Activated naive CD4-positive, alpha-beta T cell treated with anti-CD3 and anti-CD28 coated beads, Interleukin-2, amount 10 ng/mL, durations not matched to agents 7 days and 5 days (primary cell): ENCODE measurements around the gene GUCY1A2.
"Not testable (repeated sequence)": the region's sequence is repeated elsewhere in the genome, so short reads cannot be mapped to it uniquely, and the experiment has no call there.

Experiments used
- CTCF ChIA-PET: fragments of 350-600 bp; sonication (Branson Sonifier 250); formaldehyde crosslinking; loops from one replicate; lab custom pipeline; 2021; ENCODE audit warnings: antibody characterized with exemption; lab: Charles Lee
- DNase-seq: peaks from one replicate; pipeline ENCODE4 v3.0.0-alpha.2; 2020
- H3K27ac Mint-ChIP-seq: one replicate; pipeline ENCODE4 v1.8.0; 2021; ENCODE audit warnings: mild to moderate bottlenecking, moderate library complexity, mixed read lengths
- H3K27me3 Mint-ChIP-seq: one replicate; pipeline ENCODE4 v1.8.0; 2021; ENCODE audit warnings: mild to moderate bottlenecking, mixed read lengths
- H3K36me3 Mint-ChIP-seq: one replicate; pipeline ENCODE4 v1.8.0; 2021; ENCODE audit warnings: mixed read lengths
- H3K4me1 Mint-ChIP-seq: one replicate; pipeline ENCODE4 v1.8.0; 2021; ENCODE audit warnings: mixed read lengths
- H3K4me3 Mint-ChIP-seq: one replicate; pipeline ENCODE4 v1.8.0; 2021; ENCODE audit warnings: mild to moderate bottlenecking, moderate library complexity, mixed read lengths
- H3K9me3 Mint-ChIP-seq: one replicate; pipeline ENCODE4 v1.8.0; 2021; ENCODE audit warnings: mixed read lengths

Gene GUCY1A2

DNA sequence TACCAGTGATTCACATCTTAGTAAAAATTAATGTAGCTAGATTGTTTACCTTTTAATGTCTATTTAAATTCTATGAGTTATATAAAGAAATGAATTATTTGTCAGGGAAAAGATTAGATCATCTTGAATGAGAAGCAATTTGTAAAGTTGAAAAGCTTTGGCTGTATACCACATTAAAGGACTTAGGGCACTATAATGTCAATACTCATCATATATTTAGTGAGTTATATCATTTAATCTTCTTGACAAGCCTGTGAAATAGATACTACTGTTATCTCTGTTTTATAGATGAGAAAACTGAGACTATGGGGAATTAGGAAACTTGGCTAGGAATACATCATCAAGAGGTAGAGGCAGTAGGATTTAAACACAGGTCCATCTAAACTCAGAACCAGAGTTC is 160.1 kb downstream of the GUCY1A2 start:
- CTCF ChIA-PET = no interaction called here
- Mint-ChIP-seq H3K4me1 (no peaks in the 10 kb centered on the region), H3K27ac (no peak overlapping the region), H3K36me3 (no peaks in the 10 kb centered on the region), H3K4me3 (no peak overlapping the region), H3K9me3 (peaks cover 23% of the 10 kb centered on the region), H3K27me3 (no peaks in the 10 kb centered on the region)
- no peak for DNase-seq

DNA sequence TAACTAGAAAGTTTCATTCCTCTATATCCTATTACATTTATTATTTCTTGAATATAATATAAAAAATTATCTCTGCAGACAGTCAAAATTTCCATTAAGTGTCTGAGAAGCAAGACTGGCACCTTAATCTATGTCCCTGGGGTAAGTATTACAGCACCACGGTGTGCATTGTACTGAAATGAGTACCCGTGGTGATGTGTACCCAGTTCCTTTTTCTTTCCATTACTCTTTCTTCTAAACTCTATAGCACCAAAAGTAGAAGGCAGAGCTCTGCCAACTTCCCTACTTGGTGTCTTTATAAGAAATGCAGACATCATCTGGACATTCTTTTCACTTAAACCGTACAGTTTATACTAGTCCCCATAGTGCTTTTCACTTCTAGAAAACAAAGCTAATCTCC is 161.7 kb downstream of the GUCY1A2 start:
- H3K27me3 Mint-ChIP-seq = no peaks in the 10 kb centered on the region
- peaks cover 24% of the 10 kb centered on the region for H3K9me3 Mint-ChIP-seq
- H3K4me3 Mint-ChIP-seq = no peak overlapping the region
- H3K27ac Mint-ChIP-seq = no peak overlapping the region
- no peak for DNase-seq
- no peaks in the 10 kb centered on the region for H3K36me3 Mint-ChIP-seq
- no peaks in the 10 kb centered on the region for H3K4me1 Mint-ChIP-seq
- CTCF ChIA-PET = no interaction called here

DNA sequence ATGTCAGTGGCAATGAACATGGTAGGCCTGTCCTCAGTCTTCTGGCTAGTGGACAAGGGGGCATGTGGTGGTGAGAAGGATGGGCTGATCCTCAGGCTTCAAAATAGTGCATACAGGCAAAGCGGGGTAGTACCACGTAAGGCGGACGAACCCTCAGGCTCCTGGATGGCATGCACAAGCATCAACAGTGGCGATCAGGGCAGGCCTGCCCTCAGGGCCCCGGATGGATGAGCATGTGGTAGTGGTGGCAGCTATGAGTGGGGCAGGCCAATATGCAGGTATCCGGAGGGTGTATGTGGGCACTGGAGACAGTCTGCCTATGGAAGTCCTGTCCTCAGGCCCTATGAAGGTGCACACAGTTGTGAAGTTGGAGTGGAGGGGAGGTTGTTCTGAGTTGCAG is 163.8 kb downstream of the GUCY1A2 start:
- H3K27ac Mint-ChIP-seq = no peak overlapping the region
- DNase-seq = no peak
- H3K27me3 Mint-ChIP-seq = no peaks in the 10 kb centered on the region
- CTCF ChIA-PET = no interaction called here
- H3K36me3 Mint-ChIP-seq = no peaks in the 10 kb centered on the region
- H3K9me3 Mint-ChIP-seq = peaks cover 22% of the 10 kb centered on the region
- no peaks in the 10 kb centered on the region for H3K4me1 Mint-ChIP-seq
- no peak overlapping the region for H3K4me3 Mint-ChIP-seq

DNA sequence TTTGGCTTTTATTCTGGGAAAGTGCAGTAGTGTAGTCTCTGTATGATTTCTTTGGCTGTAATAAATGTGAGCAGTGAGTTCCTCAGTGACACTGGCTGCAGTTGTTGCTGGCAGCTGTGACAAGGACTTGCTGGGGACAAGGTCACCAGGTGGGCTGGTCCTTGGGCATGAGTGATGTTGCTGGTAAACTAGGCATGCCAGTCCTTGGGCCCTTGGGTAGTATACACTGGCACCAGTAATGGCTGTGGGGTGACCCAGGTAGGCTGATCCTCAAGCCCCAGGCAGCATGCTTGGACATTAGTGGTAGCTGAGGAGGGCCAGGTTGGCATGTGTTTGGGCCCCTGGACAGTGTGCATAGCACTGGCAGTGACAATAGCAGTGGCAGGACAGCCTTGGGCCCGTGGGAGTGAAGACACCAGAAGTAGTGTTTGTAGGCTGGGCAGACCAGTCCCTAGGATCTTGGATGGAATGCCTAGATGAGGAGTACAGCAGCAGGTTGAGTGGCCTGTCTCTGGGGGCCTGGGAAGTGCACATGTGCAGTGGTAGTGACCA is 164.3 kb downstream of the GUCY1A2 start:
- DNase-seq = no peak
- CTCF ChIA-PET = no interaction called here
- Mint-ChIP-seq H3K27me3 (no peaks in the 10 kb centered on the region), H3K4me3 (no peak overlapping the region), H3K27ac (no peak overlapping the region), H3K9me3 (peaks cover 22% of the 10 kb centered on the region), H3K4me1 (no peaks in the 10 kb centered on the region), H3K36me3 (no peaks in the 10 kb centered on the region)

DNA sequence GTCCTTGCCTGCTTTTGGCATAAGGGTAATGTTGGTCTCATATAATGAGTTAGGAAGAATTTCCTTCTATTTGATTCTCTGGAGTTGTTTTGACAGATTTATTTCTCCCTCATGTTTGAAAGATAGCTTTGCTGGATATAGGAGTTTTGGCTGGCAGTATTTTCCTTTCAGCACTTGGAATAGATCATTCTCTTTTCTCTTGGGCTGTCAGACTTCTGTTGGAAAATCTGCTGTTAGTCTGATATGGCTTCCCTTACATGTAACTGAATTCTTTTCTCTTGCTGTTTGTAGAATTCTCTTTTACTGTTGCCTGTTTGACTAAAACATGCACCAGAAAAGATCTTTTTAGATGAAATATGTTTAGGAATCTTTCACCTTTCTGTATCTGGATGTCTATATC is 165.5 kb downstream of the GUCY1A2 start:
- H3K36me3 Mint-ChIP-seq = no peaks in the 10 kb centered on the region
- H3K4me3 Mint-ChIP-seq = no peak overlapping the region
- no peak for DNase-seq
- no peaks in the 10 kb centered on the region for H3K4me1 Mint-ChIP-seq
- CTCF ChIA-PET = no interaction called here
- no peaks in the 10 kb centered on the region for H3K27me3 Mint-ChIP-seq
- H3K9me3 Mint-ChIP-seq = peaks cover 24% of the 10 kb centered on the region
- no peak overlapping the region for H3K27ac Mint-ChIP-seq

DNA sequence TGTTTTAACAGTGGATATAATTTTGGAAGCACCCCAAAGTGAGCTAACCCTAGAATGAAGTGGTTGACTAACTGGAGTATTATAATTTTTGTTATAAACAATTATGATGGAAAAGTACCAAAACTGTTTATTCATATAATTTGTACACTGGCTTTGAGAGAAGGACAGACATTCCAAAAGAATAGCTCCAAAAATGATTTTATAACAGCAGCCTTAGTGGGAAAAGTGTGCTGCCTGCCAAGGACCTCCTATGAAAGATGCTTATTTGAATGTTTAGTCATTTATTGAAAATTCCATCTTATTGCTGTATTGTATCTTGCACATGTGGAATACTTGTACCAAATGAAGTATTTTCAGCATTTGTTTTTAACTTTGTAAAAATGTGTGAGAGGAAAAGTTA is 169.8 kb downstream of the GUCY1A2 start:
- no peaks in the 10 kb centered on the region for H3K36me3 Mint-ChIP-seq

DNA sequence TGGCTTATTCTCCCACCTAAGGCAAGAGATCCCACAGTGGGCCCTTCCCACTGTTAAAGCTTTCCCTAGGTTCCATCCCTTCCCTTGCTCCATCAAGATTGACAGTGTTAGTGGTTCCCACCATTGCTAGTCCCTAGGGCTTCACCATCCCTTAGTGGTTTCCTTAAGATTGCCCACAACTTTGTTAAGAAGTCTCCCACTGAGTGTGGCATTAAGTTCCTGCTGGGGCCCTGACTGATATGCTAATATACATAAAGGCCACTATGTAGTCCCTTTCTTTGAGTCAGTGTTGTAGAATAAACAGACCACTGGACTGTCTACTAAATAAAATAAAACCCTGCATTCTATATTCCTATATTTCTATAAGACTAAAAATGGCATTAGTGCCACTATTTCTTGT is 176.1 kb downstream of the GUCY1A2 start:
- no peaks in the 10 kb centered on the region for H3K36me3 Mint-ChIP-seq
- H3K27ac Mint-ChIP-seq = no peak overlapping the region
- no peaks in the 10 kb centered on the region for H3K4me1 Mint-ChIP-seq
- DNase-seq = no peak
- no peak overlapping the region for H3K4me3 Mint-ChIP-seq
- H3K27me3 Mint-ChIP-seq = no peaks in the 10 kb centered on the region
- CTCF ChIA-PET = no interaction called here
- H3K9me3 Mint-ChIP-seq = peaks cover 18% of the 10 kb centered on the region

More for the DNA sequence above, 169.8 kb downstream of the GUCY1A2 start:
- CTCF ChIA-PET = no interaction called here
- Mint-ChIP-seq H3K27ac (no peak overlapping the region), H3K4me3 (no peak overlapping the region), H3K9me3 (peaks cover 9% of the 10 kb centered on the region), H3K4me1 (no peaks in the 10 kb centered on the region), H3K27me3 (no peaks in the 10 kb centered on the region)
- no peak for DNase-seq

DNA sequence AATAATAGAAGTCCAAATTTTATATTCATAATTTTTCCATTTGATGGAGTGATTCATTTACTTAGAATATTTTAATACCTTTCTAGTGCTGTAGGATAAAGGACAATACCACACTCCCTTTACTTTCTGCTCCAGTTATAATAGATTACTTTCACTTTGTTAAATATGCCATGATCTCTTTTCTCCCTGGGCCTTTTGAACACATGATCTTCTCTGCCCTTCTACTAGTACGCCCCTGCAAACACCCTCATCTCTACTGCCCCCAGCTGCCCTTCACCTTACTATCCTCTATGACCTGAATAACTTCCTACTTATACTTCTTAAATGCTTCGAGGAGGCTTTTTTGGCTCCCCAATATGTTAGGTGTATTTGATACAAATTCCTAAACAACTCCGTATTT is 177.3 kb downstream of the GUCY1A2 start:
- Mint-ChIP-seq H3K27me3 (no peaks in the 10 kb centered on the region), H3K4me3 (no peak overlapping the region), H3K4me1 (no peaks in the 10 kb centered on the region), H3K27ac (no peak overlapping the region), H3K9me3 (peaks cover 19% of the 10 kb centered on the region), H3K36me3 (no peaks in the 10 kb centered on the region)
- no peak for DNase-seq
- CTCF ChIA-PET = no interaction called here

DNA sequence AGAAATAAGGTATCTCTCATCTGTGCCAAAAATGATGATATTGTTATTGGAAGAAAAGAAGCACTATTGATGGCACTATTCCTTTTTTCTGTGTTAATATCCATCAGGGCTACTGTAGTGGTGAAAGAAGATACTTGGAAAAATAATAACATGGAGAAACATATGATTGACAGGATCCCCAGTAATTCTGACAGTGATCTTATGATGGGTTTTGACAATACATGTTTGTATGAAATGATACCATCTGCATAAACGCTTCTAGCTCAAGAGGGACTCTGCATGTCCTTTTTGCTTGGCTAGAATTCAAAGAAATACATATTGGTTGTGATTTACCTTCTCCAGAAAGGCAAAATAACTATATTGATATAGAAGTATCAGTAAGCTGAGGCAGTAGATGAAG is 178.1 kb downstream of the GUCY1A2 start:
- CTCF ChIA-PET = no interaction called here
- no peak overlapping the region for H3K27ac Mint-ChIP-seq
- no peaks in the 10 kb centered on the region for H3K27me3 Mint-ChIP-seq
- no peaks in the 10 kb centered on the region for H3K36me3 Mint-ChIP-seq
- DNase-seq = no peak
- no peak overlapping the region for H3K4me3 Mint-ChIP-seq
- peaks cover 16% of the 10 kb centered on the region for H3K9me3 Mint-ChIP-seq
- H3K4me1 Mint-ChIP-seq = no peaks in the 10 kb centered on the region

DNA sequence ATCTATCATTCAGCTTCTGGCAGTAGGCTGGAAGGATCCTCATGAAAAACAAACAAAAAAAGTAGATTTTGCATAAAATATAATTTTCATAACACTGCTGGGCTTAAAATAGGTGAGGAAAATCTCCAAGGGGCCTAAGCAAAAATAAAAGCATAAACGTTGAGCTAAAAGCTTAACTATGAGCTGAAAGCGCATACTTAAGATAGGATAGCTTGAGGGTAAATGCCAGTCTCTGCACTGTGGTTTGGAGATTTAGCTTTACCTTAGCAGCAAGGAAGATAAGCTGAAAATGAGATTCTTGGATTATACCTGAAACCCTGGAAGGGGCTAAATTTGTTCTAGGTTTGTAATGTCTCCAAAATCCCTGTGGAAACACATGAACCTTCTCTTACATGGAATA is 183.7 kb downstream of the GUCY1A2 start:
- CTCF ChIA-PET = no interaction called here
- no peak overlapping the region for H3K4me3 Mint-ChIP-seq

DNA sequence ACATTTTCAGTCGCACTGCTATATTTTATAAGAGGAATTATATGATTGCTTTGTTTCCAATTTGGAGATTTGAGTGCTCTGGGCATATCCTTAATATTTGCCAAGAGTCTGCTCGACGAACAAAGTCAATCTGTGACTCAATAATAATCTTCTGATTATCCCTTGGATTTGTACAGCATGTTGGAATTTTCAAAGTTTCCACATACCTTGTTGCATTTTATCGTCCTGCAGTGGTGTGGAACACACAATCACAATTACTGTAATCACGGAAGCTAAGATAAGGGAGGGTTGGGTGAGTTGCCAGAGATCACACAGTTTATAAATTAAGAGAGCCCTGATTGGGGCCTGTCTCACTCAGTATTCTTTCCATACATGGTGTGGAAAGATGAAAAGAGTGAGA is 189.3 kb downstream of the GUCY1A2 start:
- Mint-ChIP-seq H3K36me3 (no peaks in the 10 kb centered on the region), H3K27ac (no peak overlapping the region), H3K4me3 (no peak overlapping the region), H3K27me3 (no peaks in the 10 kb centered on the region), H3K9me3 (peaks cover 23% of the 10 kb centered on the region), H3K4me1 (no peaks in the 10 kb centered on the region)
- CTCF ChIA-PET = no interaction called here
- no peak for DNase-seq

More for the DNA sequence above, 183.7 kb downstream of the GUCY1A2 start:
- Mint-ChIP-seq H3K27me3 (no peaks in the 10 kb centered on the region), H3K9me3 (peaks cover 20% of the 10 kb centered on the region), H3K4me1 (no peaks in the 10 kb centered on the region), H3K36me3 (no peaks in the 10 kb centered on the region), H3K27ac (no peak overlapping the region)
- no peak for DNase-seq

DNA sequence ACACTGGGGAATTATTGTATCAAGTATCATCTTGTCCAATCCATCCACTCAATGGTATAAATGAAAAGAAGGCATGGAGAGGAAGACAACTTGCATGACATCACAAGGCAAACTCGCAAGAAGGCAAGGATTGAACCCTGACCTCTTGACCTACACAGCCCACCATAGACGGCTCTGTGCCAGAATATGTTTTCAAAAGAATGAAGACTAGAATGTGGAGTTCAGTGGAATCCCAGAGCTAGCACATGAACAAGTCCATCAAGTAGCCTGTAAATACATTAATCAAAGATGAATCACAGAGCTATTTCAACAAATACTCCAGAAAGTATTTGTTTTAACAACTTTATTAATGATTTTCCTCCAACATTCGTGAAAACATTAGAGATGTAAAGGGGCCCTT is 189.7 kb downstream of the GUCY1A2 start:
- Mint-ChIP-seq H3K27ac (no peak overlapping the region), H3K9me3 (peaks cover 23% of the 10 kb centered on the region), H3K4me1 (no peaks in the 10 kb centered on the region), H3K36me3 (no peaks in the 10 kb centered on the region), H3K27me3 (no peaks in the 10 kb centered on the region), H3K4me3 (no peak overlapping the region)
- DNase-seq = no peak
- CTCF ChIA-PET = no interaction called here

DNA sequence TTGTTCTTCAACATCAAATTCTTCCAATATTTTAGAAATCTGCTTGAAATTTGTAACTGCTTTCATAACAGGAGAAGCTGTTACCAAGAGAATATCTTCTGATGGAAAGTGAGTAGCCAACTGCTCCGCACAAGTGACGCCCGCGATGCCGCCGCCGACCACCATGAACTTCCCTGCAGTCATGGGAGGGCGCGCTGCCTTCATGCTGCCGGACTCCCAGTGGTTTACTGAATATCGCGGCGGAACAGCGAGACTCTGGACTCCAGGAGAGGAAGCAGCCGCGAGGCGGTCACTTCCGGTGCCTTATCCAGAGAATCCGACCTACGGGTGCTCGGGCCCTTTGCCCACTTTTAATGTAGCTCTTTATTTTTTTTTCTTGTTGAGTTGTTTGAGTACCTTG is 190.6 kb downstream of the GUCY1A2 start:
- no peak for DNase-seq
- no peaks in the 10 kb centered on the region for H3K4me1 Mint-ChIP-seq
- CTCF ChIA-PET = no interaction called here
- no peaks in the 10 kb centered on the region for H3K27me3 Mint-ChIP-seq
- H3K9me3 Mint-ChIP-seq = peaks cover 20% of the 10 kb centered on the region
- H3K27ac Mint-ChIP-seq = no peak overlapping the region
- no peaks in the 10 kb centered on the region for H3K36me3 Mint-ChIP-seq
- no peak overlapping the region for H3K4me3 Mint-ChIP-seq

DNA sequence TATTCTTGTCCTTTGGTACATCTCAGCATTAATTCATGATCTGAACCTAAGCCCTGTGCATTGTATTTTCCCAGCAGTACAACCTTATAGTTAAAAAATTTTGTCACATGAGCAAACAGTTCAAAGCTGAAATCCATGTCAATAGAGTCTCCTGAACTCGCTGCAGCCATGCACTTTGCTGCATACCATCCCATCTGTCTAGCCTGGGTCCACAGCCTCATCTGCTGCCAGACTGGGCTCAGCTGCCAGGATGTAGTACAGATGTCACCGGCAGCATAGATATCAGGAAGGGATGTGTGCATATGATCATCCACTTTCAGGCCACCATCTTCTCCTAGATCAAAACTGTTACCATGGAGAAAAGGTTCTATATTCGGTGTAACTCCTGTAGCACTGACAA is 191.7 kb downstream of the GUCY1A2 start:
- H3K27ac Mint-ChIP-seq, H3K36me3 Mint-ChIP-seq, H3K27me3 Mint-ChIP-seq, H3K4me3 Mint-ChIP-seq, CTCF ChIA-PET, DNase-seq, H3K4me1 Mint-ChIP-seq: not testable (repeated sequence)
- H3K9me3 Mint-ChIP-seq = peaks cover 20% of the 10 kb centered on the region

DNA sequence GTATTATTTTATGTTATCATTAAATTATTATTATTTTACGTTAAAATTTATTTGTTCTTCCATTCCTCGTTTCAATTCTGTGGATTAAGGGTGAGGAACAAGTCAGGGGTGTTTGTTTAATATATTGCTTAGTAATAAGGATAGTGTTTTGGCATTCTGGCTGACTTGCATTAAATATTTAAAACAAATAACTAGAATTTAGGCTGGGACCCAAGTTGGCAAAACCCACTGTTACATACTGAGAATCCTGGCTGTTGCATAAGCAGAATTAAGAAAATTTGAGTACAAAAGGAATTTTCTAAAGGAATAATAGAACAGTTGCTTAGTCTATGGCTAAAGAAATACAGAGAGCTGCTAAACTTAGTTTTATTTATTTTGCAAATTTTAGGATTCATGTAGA is 196.4 kb downstream of the GUCY1A2 start:
- H3K9me3 Mint-ChIP-seq = no peaks in the 10 kb centered on the region
- H3K4me3 Mint-ChIP-seq = no peak overlapping the region
- H3K27me3 Mint-ChIP-seq = no peaks in the 10 kb centered on the region
- no peaks in the 10 kb centered on the region for H3K4me1 Mint-ChIP-seq
- no peak for DNase-seq
- CTCF ChIA-PET = no interaction called here
- no peak overlapping the region for H3K27ac Mint-ChIP-seq
- H3K36me3 Mint-ChIP-seq = no peaks in the 10 kb centered on the region

DNA sequence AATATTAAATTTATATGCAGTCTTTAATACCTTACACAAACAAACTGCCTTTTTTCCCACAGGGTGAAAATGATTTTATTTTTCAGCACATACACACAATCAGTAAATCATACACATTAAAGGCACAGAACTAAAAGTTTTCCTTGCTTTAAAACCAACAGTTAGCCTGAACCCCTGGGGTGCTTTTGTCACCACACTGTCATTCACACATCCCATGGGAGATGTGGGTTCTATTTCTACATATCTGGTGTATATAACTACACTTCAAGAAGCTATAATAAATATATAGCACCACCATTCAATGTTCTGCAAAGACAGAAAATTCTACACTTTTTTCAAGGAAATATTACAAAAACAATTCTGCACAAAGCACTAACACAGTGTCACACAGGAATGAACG is 197.0 kb downstream of the GUCY1A2 start:
- no peaks in the 10 kb centered on the region for H3K36me3 Mint-ChIP-seq
- H3K4me1 Mint-ChIP-seq = no peaks in the 10 kb centered on the region
- no peaks in the 10 kb centered on the region for H3K9me3 Mint-ChIP-seq
- no peak for DNase-seq
- H3K27ac Mint-ChIP-seq = no peak overlapping the region
- no peaks in the 10 kb centered on the region for H3K27me3 Mint-ChIP-seq
- CTCF ChIA-PET = no interaction called here
- no peak overlapping the region for H3K4me3 Mint-ChIP-seq
